Activated T-helper 1 cell treated with anti-CD3 and anti-CD28 coated beads, Interleukin-12 subunit alpha, Interleukin-12 subunit beta, Interleukin-2, Interleukin-4 antibody, amounts not matched to agents 30 ng/mL and 10 ng/mL and 1 ng/mL, durations not matched to agents 14 hours and 24 hours and 36 hours (primary cell): Measurements from ENCODE around the gene COL26A1. TPM values are rescaled to one million over a fixed set of nuclear protein-coding genes. Genes with fewer than 3 reads are reported as not detected.
A peak's percentile ranks its signal among the peaks of the same experiment; 100 is the strongest.

Experiments used
- DNase-seq: peaks from one replicate; pipeline ENCODE4 v3.0.0; 2021; ENCODE audit warnings: low spot score
- H3K27ac Mint-ChIP-seq: one replicate; pipeline ENCODE4 v1.8.0; 2021; ENCODE audit warnings: mild to moderate bottlenecking, mixed read lengths
- H3K27me3 Mint-ChIP-seq: one replicate; pipeline ENCODE4 v1.8.0; 2022; ENCODE audit warnings: mild to moderate bottlenecking, moderate library complexity, mixed read lengths; ENCODE audit not compliant: insufficient read depth
- H3K36me3 Mint-ChIP-seq: one replicate; pipeline ENCODE4 v1.8.0; 2021; ENCODE audit warnings: low read depth, mixed read lengths
- H3K4me1 Mint-ChIP-seq: one replicate; pipeline ENCODE4 v1.8.0; 2021; ENCODE audit warnings: low read depth, mixed read lengths
- H3K4me3 Mint-ChIP-seq: one replicate; pipeline ENCODE4 v1.8.0; 2021; ENCODE audit warnings: mild to moderate bottlenecking, moderate library complexity, mixed read lengths
- H3K9me3 Mint-ChIP-seq: one replicate; pipeline ENCODE4 v1.8.0; 2021; ENCODE audit warnings: mixed read lengths
- intact Hi-C: fragments of 100-400 bp; cut with micrococcal nuclease; formaldehyde crosslinking; loops from one replicate; pipeline ENCODE4 v1.15.1; 2024
- total RNA-seq: library from RNA; stranded (reverse); gene quantifications from 2 replicates; pipeline ENCODE4 v1.2.3, GENCODE V29; 2022

COL26A1 gene
- total RNA-seq, 1 donor from 2014 or later: not detected

GRCh38 chr7:101398396-101399289 lies 36.0 kb downstream of the COL26A1 start:
- intact Hi-C loops: no loop called here
- Mint-ChIP-seq H3K27ac (no peak overlapping the region), H3K27me3 (peaks cover 18% of the 10 kb centered on the region), H3K4me3 (no peak overlapping the region), H3K4me1 (no peaks in the 10 kb centered on the region), H3K36me3 (no peaks in the 10 kb centered on the region), H3K9me3 (no peaks in the 10 kb centered on the region)
- no peak for DNase-seq

- intact Hi-C loops: no loop called here
- no peak overlapping the region for H3K27ac Mint-ChIP-seq
- no peaks in the 10 kb centered on the region for H3K9me3 Mint-ChIP-seq
- H3K27me3 Mint-ChIP-seq: peaks cover 18% of the 10 kb centered on the region
- no peaks in the 10 kb centered on the region for H3K4me1 Mint-ChIP-seq
- no peak overlapping the region for H3K4me3 Mint-ChIP-seq
- no peak for DNase-seq
- no peaks in the 10 kb centered on the region for H3K36me3 Mint-ChIP-seq
Observed at GRCh38 chr7:101399759-101400158, 37.1 kb downstream of the COL26A1 start.

DNA sequence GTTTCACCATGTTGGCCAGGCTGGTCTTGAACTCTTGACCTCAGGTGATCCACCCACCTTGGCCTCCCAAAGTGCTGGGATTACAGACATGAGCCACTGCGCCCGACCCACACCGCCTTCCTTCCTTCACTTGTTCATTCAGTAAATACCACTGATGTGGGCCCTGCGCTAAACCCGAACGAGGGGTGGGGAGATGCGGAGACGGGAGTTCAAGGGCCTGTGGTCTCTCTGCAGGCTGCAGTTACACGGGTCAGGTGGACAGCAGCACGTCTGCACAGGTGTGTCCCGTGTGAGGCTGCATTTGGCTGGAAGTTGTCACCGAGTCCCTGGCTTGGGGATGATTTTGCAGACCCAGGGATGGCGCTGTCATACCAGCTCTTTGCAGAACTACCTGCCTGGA lies 38.1 kb downstream of the COL26A1 start:
- DNase-seq: no peak
- Mint-ChIP-seq H3K4me3 (no peak overlapping the region), H3K4me1 (no peaks in the 10 kb centered on the region), H3K27me3 (peaks cover 18% of the 10 kb centered on the region), H3K27ac (no peak overlapping the region), H3K36me3 (no peaks in the 10 kb centered on the region), H3K9me3 (no peaks in the 10 kb centered on the region)
- intact Hi-C loops: no loop called here

- Mint-ChIP-seq H3K4me3 (no peak overlapping the region), H3K36me3 (no peaks in the 10 kb centered on the region), H3K9me3 (no peaks in the 10 kb centered on the region), H3K27me3 (peaks cover 18% of the 10 kb centered on the region), H3K4me1 (no peaks in the 10 kb centered on the region), H3K27ac (no peak overlapping the region)
- no peak for DNase-seq
- intact Hi-C loops: no loop called here
Observed at GRCh38 chr7:101401390-101402080, 38.9 kb downstream of the COL26A1 start.

GRCh38 chr7:101402081-101402779 lies 39.6 kb downstream of the COL26A1 start:
- no peaks in the 10 kb centered on the region for H3K36me3 Mint-ChIP-seq
- no peaks in the 10 kb centered on the region for H3K9me3 Mint-ChIP-seq
- H3K27me3 Mint-ChIP-seq: peaks cover 16% of the 10 kb centered on the region
- no peaks in the 10 kb centered on the region for H3K4me1 Mint-ChIP-seq
- intact Hi-C loops: no loop called here
- no peak overlapping the region for H3K27ac Mint-ChIP-seq
- no peak for DNase-seq
- H3K4me3 Mint-ChIP-seq: no peak overlapping the region

DNA sequence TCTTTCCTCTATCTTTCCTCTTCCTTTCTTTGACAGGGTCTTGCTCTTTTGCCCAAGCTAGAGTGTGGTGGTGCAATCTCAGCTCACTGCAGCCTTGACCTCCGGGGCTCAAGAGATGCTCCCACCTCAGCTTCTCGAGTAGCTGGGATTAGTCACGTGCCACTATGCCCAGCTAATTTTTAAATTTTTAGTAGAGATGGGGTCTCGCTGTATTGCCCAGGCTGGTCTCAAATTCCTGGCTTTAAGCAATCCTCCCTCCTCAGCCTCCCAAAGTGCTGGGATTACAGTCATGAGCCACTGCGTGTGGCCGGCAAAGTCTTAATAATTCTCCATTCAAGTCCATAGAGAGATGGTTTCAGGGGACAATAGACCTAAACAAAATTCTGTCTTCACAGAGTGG lies 40.2 kb downstream of the COL26A1 start:
- no peak overlapping the region for H3K4me3 Mint-ChIP-seq
- intact Hi-C loops: no loop called here
- H3K9me3 Mint-ChIP-seq: no peaks in the 10 kb centered on the region
- H3K27ac Mint-ChIP-seq: no peak overlapping the region
- peaks cover 16% of the 10 kb centered on the region for H3K27me3 Mint-ChIP-seq
- H3K4me1 Mint-ChIP-seq: no peaks in the 10 kb centered on the region
- no peak for DNase-seq
- H3K36me3 Mint-ChIP-seq: no peaks in the 10 kb centered on the region

DNA sequence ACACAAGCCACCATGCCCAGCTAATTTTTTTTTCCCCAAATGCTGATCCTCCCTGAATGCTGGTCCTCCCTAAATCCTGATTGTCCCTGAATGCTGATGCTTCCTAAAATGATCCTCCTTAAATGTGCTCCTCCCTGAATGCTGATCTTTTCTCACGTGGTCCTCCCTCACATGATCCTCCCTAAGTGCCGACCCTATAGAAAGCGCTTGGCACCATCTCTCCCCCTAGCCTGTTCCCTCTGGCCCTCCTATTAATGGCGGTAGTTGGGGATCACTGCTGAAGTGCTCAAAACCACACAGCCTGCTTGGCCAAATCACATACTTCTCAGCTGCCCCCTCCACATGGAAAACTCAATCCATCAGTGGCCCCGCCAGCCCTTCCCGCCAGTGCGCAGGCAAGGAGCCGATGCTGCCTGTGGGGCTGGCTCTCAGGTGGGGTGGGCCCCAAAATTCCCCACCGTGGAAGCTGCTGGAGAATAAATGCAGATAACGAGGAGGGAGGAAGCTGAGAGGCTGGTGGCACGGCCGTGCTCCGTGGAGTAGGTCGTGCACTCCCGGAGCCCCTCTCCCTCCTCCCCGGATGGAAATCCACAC lies 42.9 kb downstream of the COL26A1 start:
- Mint-ChIP-seq H3K9me3 (peaks cover 14% of the 10 kb centered on the region), H3K27me3 (peaks cover 3% of the 10 kb centered on the region), H3K36me3 (no peaks in the 10 kb centered on the region), H3K27ac (no peak overlapping the region), H3K4me1 (no peaks in the 10 kb centered on the region), H3K4me3 (no peak overlapping the region)
- intact Hi-C loops: no loop called here
- DNase-seq: no peak

GRCh38 chr7:101410743-101411507 lies 48.2 kb downstream of the COL26A1 start:
- no peak overlapping the region for H3K4me3 Mint-ChIP-seq
- H3K27me3 Mint-ChIP-seq: no peaks in the 10 kb centered on the region
- H3K27ac Mint-ChIP-seq: no peak overlapping the region
- H3K4me1 Mint-ChIP-seq: peaks cover 7% of the 10 kb centered on the region
- H3K9me3 Mint-ChIP-seq: peaks cover 14% of the 10 kb centered on the region
- DNase-seq: peak; percentile 20
- H3K36me3 Mint-ChIP-seq: no peaks in the 10 kb centered on the region
- intact Hi-C loops: loop anchor here (1.0 kb wide), 1 partner anchor 47 kb away; no protein-coding TSS in a partner anchor

DNA sequence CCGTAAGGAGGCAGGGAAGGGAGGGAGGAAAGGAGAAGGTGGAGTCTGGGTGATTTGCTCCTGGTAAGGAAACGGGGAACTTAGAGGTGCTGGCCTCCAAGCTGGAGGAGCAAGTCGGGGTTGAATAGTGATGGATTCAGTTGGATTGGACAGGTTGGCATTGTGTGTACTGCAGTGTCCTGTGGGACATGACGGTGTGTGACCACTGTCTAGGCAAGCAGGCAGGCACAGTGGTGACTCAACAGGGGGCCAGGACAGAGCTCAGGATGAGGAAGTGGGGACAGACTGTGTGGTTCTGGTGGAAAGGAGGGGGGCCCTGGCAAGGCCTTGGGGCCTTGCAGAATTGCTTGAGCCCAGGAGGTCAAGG lies 48.8 kb downstream of the COL26A1 start:
- no peak overlapping the region for H3K27ac Mint-ChIP-seq
- H3K9me3 Mint-ChIP-seq: peaks cover 14% of the 10 kb centered on the region
- no peak overlapping the region for H3K4me3 Mint-ChIP-seq
- no peaks in the 10 kb centered on the region for H3K36me3 Mint-ChIP-seq
- no peak for DNase-seq
- H3K27me3 Mint-ChIP-seq: peaks cover 1% of the 10 kb centered on the region
- intact Hi-C loops: loop anchor here (1.0 kb wide), 1 partner anchor 47 kb away; no protein-coding TSS in a partner anchor
- H3K4me1 Mint-ChIP-seq: peaks cover 7% of the 10 kb centered on the region

DNA sequence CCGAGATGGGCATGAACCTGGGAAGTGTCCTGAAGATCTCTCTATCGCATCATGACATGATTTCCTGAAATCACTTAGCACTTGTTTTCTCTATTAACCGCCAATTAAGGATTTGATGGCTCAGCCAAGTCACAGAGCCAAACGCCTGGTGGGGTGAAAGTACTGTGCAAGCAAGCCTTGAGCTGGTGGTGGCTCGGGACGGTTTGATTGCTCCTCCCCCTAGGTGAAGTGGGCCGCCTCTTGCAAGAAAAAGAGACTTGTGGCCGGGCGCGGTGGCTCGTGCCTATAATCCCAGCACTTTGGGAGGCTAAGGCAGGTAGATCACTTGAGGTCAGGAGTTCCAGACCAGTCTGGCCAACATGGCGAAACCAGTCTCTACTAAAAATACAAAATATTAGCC lies 50.3 kb downstream of the COL26A1 start:
- Mint-ChIP-seq H3K4me3 (no peak overlapping the region), H3K27me3 (peaks cover 1% of the 10 kb centered on the region), H3K4me1 (peaks cover 7% of the 10 kb centered on the region), H3K9me3 (peaks cover 14% of the 10 kb centered on the region), H3K27ac (no peak overlapping the region), H3K36me3 (no peaks in the 10 kb centered on the region)
- DNase-seq: no peak
- intact Hi-C loops: no loop called here

DNA sequence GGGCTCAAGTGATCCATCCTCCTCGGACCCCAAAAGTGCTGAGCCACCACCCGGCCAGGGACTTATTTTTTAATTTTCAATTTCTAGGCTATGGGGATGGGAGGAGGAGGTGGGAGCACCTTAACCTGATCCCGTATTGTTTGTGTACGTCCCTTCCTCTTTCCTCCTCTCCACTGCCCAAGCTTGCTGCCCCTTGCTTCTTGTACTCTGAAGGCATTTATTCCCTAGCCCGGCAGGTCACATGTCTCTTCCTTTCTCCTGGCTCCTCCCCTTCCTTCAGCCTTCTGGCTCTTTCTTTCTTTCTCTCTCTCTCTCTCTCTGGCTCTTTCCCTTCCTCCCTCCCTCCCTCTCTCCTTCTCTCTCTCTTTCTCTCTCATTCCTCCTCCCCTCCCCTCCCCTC lies 56.0 kb downstream of the COL26A1 start:
- no peak overlapping the region for H3K27ac Mint-ChIP-seq
- no peaks in the 10 kb centered on the region for H3K36me3 Mint-ChIP-seq
- intact Hi-C loops: no loop called here
- H3K4me1 Mint-ChIP-seq: no peaks in the 10 kb centered on the region
- no peaks in the 10 kb centered on the region for H3K9me3 Mint-ChIP-seq
- no peak overlapping the region for H3K4me3 Mint-ChIP-seq
- DNase-seq: no peak
- peaks cover 6% of the 10 kb centered on the region for H3K27me3 Mint-ChIP-seq

DNA sequence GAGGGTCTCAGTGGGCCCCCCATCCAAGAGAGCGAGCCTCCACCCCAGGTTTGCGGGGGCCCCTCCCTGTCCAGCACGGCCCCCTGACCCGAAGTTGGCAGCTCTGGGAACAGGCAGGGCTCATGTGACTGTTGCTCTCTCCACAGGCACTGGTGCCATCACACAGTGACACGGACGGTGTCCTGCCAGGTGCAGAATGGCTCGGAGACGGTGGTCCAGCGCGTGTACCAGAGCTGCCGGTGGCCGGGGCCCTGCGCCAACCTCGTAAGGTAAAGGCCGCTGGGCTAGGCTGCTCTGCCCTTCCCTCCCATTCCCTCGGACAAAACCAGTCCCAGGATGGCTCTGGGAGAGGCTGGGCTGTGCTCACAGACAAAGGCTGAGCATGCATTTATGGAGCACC lies 57.2 kb downstream of the COL26A1 start:
- no peak for DNase-seq
- no peaks in the 10 kb centered on the region for H3K4me1 Mint-ChIP-seq
- H3K27me3 Mint-ChIP-seq: peaks cover 6% of the 10 kb centered on the region
- no peak overlapping the region for H3K27ac Mint-ChIP-seq
- H3K36me3 Mint-ChIP-seq: no peaks in the 10 kb centered on the region
- intact Hi-C loops: no loop called here
- H3K9me3 Mint-ChIP-seq: no peaks in the 10 kb centered on the region
- H3K4me3 Mint-ChIP-seq: no peak overlapping the region
